GM23338 (cell line): ENCODE data around the gene FOXJ2.

Experiments
- CREB1 ChIP-seq: fragments of 250-450 bp; sonication (Bioruptor Pico); IDR thresholded peaks from 2 replicates; pipeline ENCODE4 v1.5.0; 2020; ENCODE audit warnings: low read depth, mild to moderate bottlenecking, moderate library complexity
- EZH2 ChIP-seq: fragments of 200-600 bp; sonication (generic); IDR thresholded peaks from one replicate; pipeline ENCODE4 v1.8.0; 2017; ENCODE audit warnings: antibody characterized with exemption, mild to moderate bottlenecking, low read depth; ENCODE audit not compliant: unreplicated experiment
- EZH2phosphoT487 ChIP-seq: fragments of 200-600 bp; sonication (generic); IDR thresholded peaks from one replicate; pipeline ENCODE4 v1.8.1; 2018; ENCODE audit warnings: antibody characterized with exemption; ENCODE audit not compliant: unreplicated experiment
- POLR2AphosphoS5 ChIP-seq: IDR thresholded peaks from 2 replicates; pipeline ENCODE4 v1.6.1; 2016; ENCODE audit warnings: antibody characterized with exemption, low read depth
- TF ChIP-seq, protein P1 (sequence below), 2 experiments: fragments of 200-600 bp in 1 of 2; sonication (generic) in 1 of 2; conservative IDR thresholded peaks; 2 replicates each; pipeline versions ENCODE4 v1.5.1 to v1.6.1; 2016 to 2017; ENCODE audit warnings: antibody characterized with exemption in 2 of 2, low read depth in 2 of 2, mild to moderate bottlenecking in 2 of 2, moderate library complexity in 1 of 2

- no peak for TF ChIP-seq CREB1 (CRISPR knock-in tag)
- TF ChIP-seq, protein P1, sequence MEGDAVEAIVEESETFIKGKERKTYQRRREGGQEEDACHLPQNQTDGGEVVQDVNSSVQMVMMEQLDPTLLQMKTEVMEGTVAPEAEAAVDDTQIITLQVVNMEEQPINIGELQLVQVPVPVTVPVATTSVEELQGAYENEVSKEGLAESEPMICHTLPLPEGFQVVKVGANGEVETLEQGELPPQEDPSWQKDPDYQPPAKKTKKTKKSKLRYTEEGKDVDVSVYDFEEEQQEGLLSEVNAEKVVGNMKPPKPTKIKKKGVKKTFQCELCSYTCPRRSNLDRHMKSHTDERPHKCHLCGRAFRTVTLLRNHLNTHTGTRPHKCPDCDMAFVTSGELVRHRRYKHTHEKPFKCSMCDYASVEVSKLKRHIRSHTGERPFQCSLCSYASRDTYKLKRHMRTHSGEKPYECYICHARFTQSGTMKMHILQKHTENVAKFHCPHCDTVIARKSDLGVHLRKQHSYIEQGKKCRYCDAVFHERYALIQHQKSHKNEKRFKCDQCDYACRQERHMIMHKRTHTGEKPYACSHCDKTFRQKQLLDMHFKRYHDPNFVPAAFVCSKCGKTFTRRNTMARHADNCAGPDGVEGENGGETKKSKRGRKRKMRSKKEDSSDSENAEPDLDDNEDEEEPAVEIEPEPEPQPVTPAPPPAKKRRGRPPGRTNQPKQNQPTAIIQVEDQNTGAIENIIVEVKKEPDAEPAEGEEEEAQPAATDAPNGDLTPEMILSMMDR (conservative IDR thresholded peaks at IDR 0.05; ENCODE audit: low read depth in 2 of 2), result no peak
- TF ChIP-seq EZH2, result no peak
- TF ChIP-seq POLR2AphosphoS5, result no peak
- no peak for TF ChIP-seq EZH2phosphoT487
Observed at GRCh38 chr12:8089716-8090115, 57.2 kb downstream of the FOXJ2 start.
